Measurements from ENCODE around the gene KIRREL3.
"Not testable (repeated sequence)": the region's sequence is repeated elsewhere in the genome, so short reads cannot be mapped to it uniquely, and the experiment has no call there.

The KIRREL3 gene

DNA sequence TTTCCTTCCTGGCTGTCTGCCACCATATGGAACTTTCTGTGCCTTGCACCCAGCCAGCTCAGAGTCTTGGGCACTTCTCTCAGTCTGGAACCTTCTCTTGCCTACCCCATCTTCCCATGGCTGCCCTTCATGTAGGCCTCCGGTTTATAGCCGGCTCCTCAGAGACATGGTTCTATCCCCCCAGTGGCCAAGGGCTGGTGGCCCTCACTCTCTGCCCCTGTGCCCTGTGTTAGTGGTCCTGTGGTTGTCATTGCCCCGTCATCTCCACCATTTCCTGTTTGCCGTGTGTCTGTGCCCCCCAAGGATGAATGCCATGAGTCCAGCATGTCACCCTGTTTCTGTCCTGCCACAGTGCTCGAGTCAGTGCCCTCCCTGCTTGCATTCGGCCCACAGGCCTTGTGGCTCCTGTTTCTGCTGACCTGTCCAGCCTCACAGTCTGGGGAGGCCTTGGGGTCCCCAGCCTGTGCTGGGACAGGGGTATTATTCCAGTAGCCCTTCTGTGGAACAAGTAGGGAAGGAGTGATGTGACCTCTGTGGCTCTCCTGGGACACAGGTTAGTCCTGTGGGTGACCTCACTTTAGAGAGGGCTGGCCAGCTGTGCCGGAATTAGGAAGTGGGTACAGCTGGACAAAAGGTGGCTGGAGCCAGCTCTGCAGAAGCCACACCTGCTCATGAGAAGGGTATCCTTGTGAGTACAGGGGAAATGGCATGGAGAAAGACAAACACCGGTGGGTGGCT lies 614.4 kb downstream of the KIRREL3 start:
- H3K9me3 ChIP-seq (ENCODE audit: insufficient read depth, low read length) = no peaks in the 10 kb centered on the region
- no peaks in the 10 kb centered on the region for H3K36me3 ChIP-seq (ENCODE audit: insufficient read depth, insufficient read length, low read length)
- no peaks in the 10 kb centered on the region for H3K27me3 ChIP-seq (ENCODE audit: insufficient read depth, insufficient read length)
- H3K4me3 ChIP-seq (ENCODE audit: insufficient read length, low read depth) = no peak overlapping the region
- peaks cover 6% of the 10 kb centered on the region for H3K4me1 ChIP-seq (ENCODE audit: insufficient read depth, insufficient read length)
- no peak for DNase-seq (ENCODE audit: low read depth, low spot score)
- no peak overlapping the region for H3K9ac ChIP-seq (ENCODE audit: insufficient read length, low read depth)
- TF ChIP-seq SUZ12 (IDR thresholded peaks at IDR 0.05; ENCODE audit: extremely low read depth, insufficient read depth, insufficient read length) (no peak), YY1 (IDR thresholded peaks at IDR 0.05; ENCODE audit: insufficient read depth, insufficient read length) (no peak), ZNF274 (IDR thresholded peaks at IDR 0.05; ENCODE audit: low read depth, low read length) (no peak)

DNA sequence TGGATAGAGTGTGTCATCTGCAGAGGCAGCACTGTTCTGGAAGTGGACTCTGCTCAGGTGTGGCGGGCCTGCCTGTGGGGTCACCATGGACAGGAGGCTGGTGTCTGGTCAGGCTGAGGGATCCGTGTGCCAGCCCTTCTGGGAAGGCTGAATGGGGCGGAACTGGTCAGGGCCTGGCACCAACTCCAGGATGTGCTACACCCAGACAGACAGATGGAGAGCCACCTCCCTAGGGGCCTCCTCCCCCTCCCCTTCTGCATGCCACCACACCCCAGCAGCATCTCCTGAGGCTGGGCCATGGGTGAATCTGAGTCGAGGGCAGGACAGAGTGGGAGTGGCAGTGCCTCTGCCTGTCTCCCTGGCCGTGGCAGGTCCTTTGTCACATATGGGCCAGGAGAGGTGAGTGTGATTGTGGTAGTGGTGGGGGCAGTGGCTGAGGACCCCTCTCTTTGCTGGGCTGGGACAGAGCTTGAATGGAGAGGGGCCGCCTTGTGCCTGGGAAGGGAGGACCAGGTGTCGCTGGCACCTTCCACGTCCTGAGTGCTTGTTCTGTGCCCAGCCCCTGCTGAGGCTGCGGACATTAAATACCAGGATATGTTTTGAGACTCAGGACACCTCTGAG lies 616.0 kb downstream of the KIRREL3 start:
- DNase-seq (ENCODE audit: low read depth, low spot score) = no peak
- no peak for TF ChIP-seq YY1 (IDR thresholded peaks at IDR 0.05; ENCODE audit: insufficient read depth, insufficient read length)
- TF ChIP-seq ZNF274 (IDR thresholded peaks at IDR 0.05; ENCODE audit: low read depth, low read length) = no peak
- TF ChIP-seq SUZ12 (IDR thresholded peaks at IDR 0.05; ENCODE audit: extremely low read depth, insufficient read depth, insufficient read length) = no peak
- Histone ChIP-seq H3K4me3 (ENCODE audit: insufficient read length, low read depth) (no peak overlapping the region), H3K27me3 (ENCODE audit: insufficient read depth, insufficient read length) (no peaks in the 10 kb centered on the region), H3K4me1 (ENCODE audit: insufficient read depth, insufficient read length) (peaks cover 9% of the 10 kb centered on the region), H3K9me3 (ENCODE audit: insufficient read depth, low read length) (no peaks in the 10 kb centered on the region), H3K36me3 (ENCODE audit: insufficient read depth, insufficient read length, low read length) (no peaks in the 10 kb centered on the region), H3K9ac (ENCODE audit: insufficient read length, low read depth) (no peak overlapping the region)

- Histone ChIP-seq H3K36me3 (ENCODE audit: insufficient read depth, insufficient read length, low read length) (no peaks in the 10 kb centered on the region), H3K27me3 (ENCODE audit: insufficient read depth, insufficient read length) (no peaks in the 10 kb centered on the region), H3K9ac (ENCODE audit: insufficient read length, low read depth) (no peak overlapping the region), H3K4me1 (ENCODE audit: insufficient read depth, insufficient read length) (peaks cover 9% of the 10 kb centered on the region), H3K9me3 (ENCODE audit: insufficient read depth, low read length) (no peaks in the 10 kb centered on the region), H3K4me3 (ENCODE audit: insufficient read length, low read depth) (no peak overlapping the region)
- TF ChIP-seq SUZ12 (IDR thresholded peaks at IDR 0.05; ENCODE audit: extremely low read depth, insufficient read depth, insufficient read length) (no peak), ZNF274 (IDR thresholded peaks at IDR 0.05; ENCODE audit: low read depth, low read length) (no peak), YY1 (IDR thresholded peaks at IDR 0.05; ENCODE audit: insufficient read depth, insufficient read length) (no peak)
- no peak for DNase-seq (ENCODE audit: low read depth, low spot score)
Measured at GRCh38 chr11:126383339-126384335, 616.9 kb downstream of the KIRREL3 start.

DNA sequence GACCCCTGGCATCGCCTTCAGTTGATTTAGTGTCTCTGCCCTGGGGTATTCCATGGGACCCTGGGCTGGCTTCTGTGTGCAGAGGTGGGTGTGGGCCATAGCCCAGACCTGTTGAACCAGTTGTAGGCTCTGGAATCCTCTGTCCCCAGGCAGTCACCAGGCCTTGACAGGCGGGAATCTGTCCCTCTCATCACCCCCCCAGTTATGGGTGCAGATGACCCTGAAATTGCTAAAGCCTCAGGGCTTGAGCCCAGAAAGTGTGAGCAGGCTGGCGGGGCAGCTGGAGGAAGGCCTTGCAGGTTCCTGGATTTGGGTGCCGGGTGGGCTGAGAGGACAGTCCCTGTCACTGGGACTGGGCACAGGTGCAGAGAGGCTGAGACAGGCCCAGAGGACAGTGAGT lies 617.9 kb downstream of the KIRREL3 start:
- DNase-seq (ENCODE audit: low read depth, low spot score); H3K36me3 ChIP-seq (ENCODE audit: insufficient read depth, insufficient read length, low read length); H3K4me3 ChIP-seq (ENCODE audit: insufficient read length, low read depth); H3K9ac ChIP-seq (ENCODE audit: insufficient read length, low read depth); H3K4me1 ChIP-seq (ENCODE audit: insufficient read depth, insufficient read length); H3K9me3 ChIP-seq (ENCODE audit: insufficient read depth, low read length); H3K27me3 ChIP-seq (ENCODE audit: insufficient read depth, insufficient read length): not testable (repeated sequence)

DNA sequence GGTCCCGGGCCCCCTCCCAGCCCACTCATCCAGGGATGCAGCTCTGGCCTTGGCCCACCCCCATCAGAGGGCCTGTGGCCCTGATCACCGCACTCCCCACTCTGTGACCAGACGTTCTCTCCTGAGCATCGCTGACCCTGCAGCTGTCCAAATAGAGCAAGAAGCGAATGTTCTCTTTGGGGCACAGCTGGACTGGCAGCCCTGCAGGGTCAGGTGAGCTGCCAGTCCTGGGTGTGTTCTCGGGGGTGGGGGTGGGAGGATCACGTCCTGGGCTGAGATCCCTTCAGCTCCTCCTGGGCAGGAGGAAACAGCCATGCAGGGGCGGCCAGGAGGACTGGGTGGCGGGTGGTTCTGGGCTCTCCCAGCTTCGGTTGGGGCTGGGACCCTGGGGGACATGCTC lies 618.6 kb downstream of the KIRREL3 start:
- H3K36me3 ChIP-seq (ENCODE audit: insufficient read depth, insufficient read length, low read length); H3K4me1 ChIP-seq (ENCODE audit: insufficient read depth, insufficient read length); H3K4me3 ChIP-seq (ENCODE audit: insufficient read length, low read depth): not testable (repeated sequence)

DNA sequence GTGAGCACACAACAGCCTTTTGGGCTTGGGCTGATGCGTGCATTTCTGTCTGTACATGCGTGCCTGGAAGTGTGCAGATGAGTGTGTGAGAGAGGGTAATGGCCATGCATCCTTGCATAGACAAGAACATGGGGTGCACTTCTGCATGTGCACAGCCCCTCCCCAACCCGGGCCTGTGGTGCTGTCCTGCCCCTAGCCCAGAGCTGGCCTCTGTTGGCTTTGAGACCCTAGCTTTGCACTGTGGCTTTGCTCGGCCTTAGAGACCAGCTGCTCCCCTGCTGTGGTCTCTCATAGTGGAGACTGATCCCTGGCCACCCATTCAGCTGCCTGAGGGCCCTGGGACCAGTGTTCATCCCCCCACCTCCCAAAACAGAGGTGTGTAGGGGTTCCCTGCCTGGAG lies 619.7 kb downstream of the KIRREL3 start:
- Histone ChIP-seq H3K9ac (ENCODE audit: insufficient read length, low read depth) (no peak overlapping the region), H3K4me1 (ENCODE audit: insufficient read depth, insufficient read length) (peaks cover 3% of the 10 kb centered on the region), H3K9me3 (ENCODE audit: insufficient read depth, low read length) (no peaks in the 10 kb centered on the region), H3K4me3 (ENCODE audit: insufficient read length, low read depth) (no peak overlapping the region), H3K36me3 (ENCODE audit: insufficient read depth, insufficient read length, low read length) (no peaks in the 10 kb centered on the region), H3K27me3 (ENCODE audit: insufficient read depth, insufficient read length) (no peaks in the 10 kb centered on the region)
- no peak for TF ChIP-seq YY1 (IDR thresholded peaks at IDR 0.05; ENCODE audit: insufficient read depth, insufficient read length)
- TF ChIP-seq ZNF274 (IDR thresholded peaks at IDR 0.05; ENCODE audit: low read depth, low read length) = no peak
- no peak for TF ChIP-seq SUZ12 (IDR thresholded peaks at IDR 0.05; ENCODE audit: extremely low read depth, insufficient read depth, insufficient read length)
- no peak for DNase-seq (ENCODE audit: low read depth, low spot score)

More for the DNA sequence above, 618.6 kb downstream of the KIRREL3 start:
- DNase-seq (ENCODE audit: low read depth, low spot score); H3K27me3 ChIP-seq (ENCODE audit: insufficient read depth, insufficient read length); H3K9me3 ChIP-seq (ENCODE audit: insufficient read depth, low read length); H3K9ac ChIP-seq (ENCODE audit: insufficient read length, low read depth): not testable (repeated sequence)

GRCh38 chr11:126378763-126379162 lies 621.8 kb downstream of the KIRREL3 start:
- Histone ChIP-seq H3K36me3 (ENCODE audit: insufficient read depth, insufficient read length, low read length) (no peaks in the 10 kb centered on the region), H3K9me3 (ENCODE audit: insufficient read depth, low read length) (no peaks in the 10 kb centered on the region), H3K4me1 (ENCODE audit: insufficient read depth, insufficient read length) (peaks cover 3% of the 10 kb centered on the region), H3K4me3 (ENCODE audit: insufficient read length, low read depth) (no peak overlapping the region), H3K9ac (ENCODE audit: insufficient read length, low read depth) (no peak overlapping the region), H3K27me3 (ENCODE audit: insufficient read depth, insufficient read length) (no peaks in the 10 kb centered on the region)
- no peak for TF ChIP-seq ZNF274 (IDR thresholded peaks at IDR 0.05; ENCODE audit: low read depth, low read length)
- no peak for TF ChIP-seq YY1 (IDR thresholded peaks at IDR 0.05; ENCODE audit: insufficient read depth, insufficient read length)
- TF ChIP-seq SUZ12 (IDR thresholded peaks at IDR 0.05; ENCODE audit: extremely low read depth, insufficient read depth, insufficient read length) = no peak
- no peak for DNase-seq (ENCODE audit: low read depth, low spot score)

All from NT2/D1 (cell line).